AG04450 (cell line): Measurements from ENCODE around the gene C1QL2. TPM values are rescaled to one million over a fixed set of nuclear protein-coding genes. Genes with fewer than 3 reads are reported as not detected.

ENCODE experiments used
- CTCF ChIA-PET: fragments of 300-600, 350-600 bp; formaldehyde crosslinking; extraction: SDS; loops from one replicate; lab custom pipeline; 2022; ENCODE audit warnings: antibody characterized with exemption, inconsistent platforms; lab: Charles Lee
- POLR2A ChIA-PET: fragments of 350-600 bp; formaldehyde crosslinking; extraction: SDS; loops from one replicate; lab custom pipeline; 2021; ENCODE audit warnings: antibody characterized with exemption, inconsistent platforms; lab: Yijun Ruan, JAX
- DNase-seq: peaks from one replicate; pipeline ENCODE4 v3.0.0-alpha.2; 2011; ENCODE audit warnings: low read depth, low spot score
- H3K27ac ChIP-seq: one replicate; pipeline ENCODE4 v1.5.1; 2012; ENCODE audit warnings: low read depth, low read length, control low read depth
- H3K27me3 ChIP-seq: one replicate; pipeline ENCODE4 v1.6.0; 2012; ENCODE audit warnings: low read length; ENCODE audit not compliant: control insufficient read depth, insufficient read depth
- H3K4me3 ChIP-seq: 2 replicates; pipeline ENCODE4 v1.5.1; 2011; ENCODE audit warnings: mild to moderate bottlenecking, low read depth, low read length, control low read depth
- H3K9me3 ChIP-seq: 2 replicates; pipeline ENCODE4 v1.5.1; 2012; ENCODE audit warnings: low read length; ENCODE audit not compliant: control insufficient read depth, insufficient read depth
- CTCF ChIP-seq: IDR thresholded peaks from 2 replicates; pipeline ENCODE4 v1.5.1; 2011; ENCODE audit warnings: low read depth, low read length, control low read depth, inconsistent platforms
- polyA plus RNA-seq: library from polyadenylated mRNA; depleted of rRNA; stranded (reverse); fragments of >200 nt; gene quantifications from 2 replicates; pipeline ENCODE4 v1.2.3, GENCODE V29; 2011

C1QL2 gene
- polyA plus RNA-seq, 1 experiment = not detected

GRCh38 chr2:119181391-119181790 is 22.8 kb upstream of the C1QL2 start:
- DNase-seq = no peak
- ChIA-PET POLR2A (no interaction called here), CTCF (interaction anchor here (0.7 kb wide), 1 partner anchor 300 kb away, joined by 3 read pairs; no protein-coding TSS in a partner anchor)
- no peak for TF ChIP-seq CTCF
- Histone ChIP-seq H3K9me3 (no peaks in the 10 kb centered on the region), H3K4me3 (no peak overlapping the region), H3K27ac (no peak overlapping the region), H3K27me3 (no peaks in the 10 kb centered on the region)

GRCh38 chr2:119180892-119181291 is 22.3 kb upstream of the C1QL2 start:
- Histone ChIP-seq H3K27ac (no peak overlapping the region), H3K27me3 (no peaks in the 10 kb centered on the region), H3K9me3 (no peaks in the 10 kb centered on the region), H3K4me3 (no peak overlapping the region)
- TF ChIP-seq CTCF = no peak
- POLR2A ChIA-PET = no interaction called here
- no peak for DNase-seq
- CTCF ChIA-PET = no interaction called here

- ChIA-PET POLR2A (no interaction called here), CTCF (interaction anchor here (0.6 to 1.1 kb wide), 3 partner anchors 13 to 123 kb away, joined by 3 to 4 read pairs (median 3); no protein-coding TSS in a partner anchor)
- H3K27me3 ChIP-seq = peaks cover 2% of the 10 kb centered on the region
- H3K27ac ChIP-seq = no peak overlapping the region
- H3K4me3 ChIP-seq = no peak overlapping the region
- no peak for DNase-seq
- TF ChIP-seq CTCF = no peak
- no peaks in the 10 kb centered on the region for H3K9me3 ChIP-seq
Observed at GRCh38 chr2:119179991-119180390, 21.4 kb upstream of the C1QL2 start.

- Histone ChIP-seq H3K27me3 (peaks cover 2% of the 10 kb centered on the region), H3K27ac (no peak overlapping the region), H3K9me3 (no peaks in the 10 kb centered on the region), H3K4me3 (no peak overlapping the region)
- TF ChIP-seq CTCF = no peak
- ChIA-PET POLR2A (no interaction called here), CTCF (interaction anchor here (1.1 kb wide), 1 partner anchor 14 kb away, joined by 3 read pairs; no protein-coding TSS in a partner anchor)
- no peak for DNase-seq
Observed at GRCh38 chr2:119179202-119179601, 20.7 kb upstream of the C1QL2 start.

- no peak for DNase-seq
- no peak for TF ChIP-seq CTCF
- peaks cover 2% of the 10 kb centered on the region for H3K27me3 ChIP-seq
- ChIA-PET POLR2A (no interaction called here), CTCF (no interaction called here)
- no peak overlapping the region for H3K4me3 ChIP-seq
- no peak overlapping the region for H3K27ac ChIP-seq
- H3K9me3 ChIP-seq = no peaks in the 10 kb centered on the region
Observed at GRCh38 chr2:119178776-119179175, 20.2 kb upstream of the C1QL2 start.
